PFSK-1 (cell line): Measurements from ENCODE around the gene GPRC5D.

ENCODE experiments used
- FOXP2 ChIP-seq: optimal IDR thresholded peaks from 2 replicates; pipeline ENCODE3; 2011; ENCODE audit warnings: borderline replicate concordance, control low read depth, inconsistent platforms; ENCODE audit not compliant: insufficient read depth; ENCODE audit errors: extremely low read length, extremely low read depth
- POLR2AphosphoS5 ChIP-seq: IDR thresholded peaks from 2 replicates; pipeline ENCODE4 v1.6.1; 2012; ENCODE audit warnings: low read depth, mild to moderate bottlenecking, control low read depth, low read length, moderate library complexity
- REST ChIP-seq, 2 experiments: IDR thresholded peaks; 2 replicates each; pipeline versions ENCODE4 v1.6.1 to v1.8.0; 2011 to 2012; ENCODE audit warnings: low read depth in 2 of 2, low read length in 2 of 2, control low read depth in 1 of 2, inconsistent platforms in 1 of 2, mild to moderate bottlenecking in 1 of 2, moderate library complexity in 1 of 2; ENCODE audit not compliant: insufficient read depth in 1 of 2
- SIN3A ChIP-seq: IDR thresholded peaks from 2 replicates; pipeline ENCODE4 v1.6.1; 2012; ENCODE audit warnings: mild to moderate bottlenecking, low read length, moderate library complexity, borderline replicate concordance; ENCODE audit not compliant: insufficient read depth
- TAF1 ChIP-seq: IDR thresholded peaks from 2 replicates; pipeline ENCODE4 v1.6.1; 2012; ENCODE audit warnings: low read length, control low read depth, borderline replicate concordance; ENCODE audit not compliant: insufficient read depth

The GPRC5D gene

DNA sequence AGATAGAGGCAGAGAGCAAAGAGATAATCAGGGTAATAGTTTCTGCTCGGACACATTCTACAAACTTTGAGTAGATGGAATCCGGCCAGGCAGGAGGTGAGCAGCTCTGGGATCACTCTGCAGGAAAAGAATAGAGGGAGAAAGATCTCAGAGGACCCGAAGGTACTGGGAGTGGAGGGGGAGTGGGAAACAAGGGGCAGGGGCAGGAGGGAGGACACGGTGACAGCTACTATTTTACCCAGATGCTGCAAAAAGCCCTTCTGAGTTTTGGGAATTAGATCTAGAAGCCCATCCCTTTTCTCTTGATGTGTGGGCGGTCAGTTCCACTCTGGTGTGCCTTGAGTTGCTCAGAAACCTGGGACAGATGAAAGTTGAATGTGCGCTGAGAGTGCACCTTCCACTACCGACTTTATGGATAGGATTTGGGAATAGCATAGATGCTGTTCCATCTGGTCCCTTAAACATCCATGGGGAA is 60.1 kb downstream of the GPRC5D start:
- TF ChIP-seq REST (IDR thresholded peaks at IDR 0.05; ENCODE audit: insufficient read depth in 1 of 2, low read depth in 2 of 2, low read length in 2 of 2) (no peak), SIN3A (no peak), FOXP2 (no peak), POLR2AphosphoS5 (no peak), TAF1 (no peak)

GRCh38 chr12:12891080-12891880 is 60.7 kb downstream of the GPRC5D start, which contains the start of gene GPRC5A:
Gene GPRC5A, plus strand, starts transcription at chr12:12891562. Its CDS starts 16,688 bp downstream, at chr12:12908250.
- TF ChIP-seq SIN3A (no peak), POLR2AphosphoS5 (peak; percentile 67), TAF1 (no peak), REST (IDR thresholded peaks at IDR 0.05; ENCODE audit: insufficient read depth in 1 of 2, low read depth in 2 of 2, low read length in 2 of 2) (peak; percentile 80 to 86), FOXP2 (peak; percentile 47)
